ENCODE data around the gene TMCO1. TPM values are rescaled to one million over a fixed set of nuclear protein-coding genes. Genes with fewer than 3 reads are reported as not detected.
"Not testable (repeated sequence)": the region's sequence is repeated elsewhere in the genome, so short reads cannot be mapped to it uniquely, and the experiment has no call there.

TMCO1 gene
- polyA plus RNA-seq, 6 donors from 2014 or later = 69.5 to 102 (median 85.8) TPM

DNA sequence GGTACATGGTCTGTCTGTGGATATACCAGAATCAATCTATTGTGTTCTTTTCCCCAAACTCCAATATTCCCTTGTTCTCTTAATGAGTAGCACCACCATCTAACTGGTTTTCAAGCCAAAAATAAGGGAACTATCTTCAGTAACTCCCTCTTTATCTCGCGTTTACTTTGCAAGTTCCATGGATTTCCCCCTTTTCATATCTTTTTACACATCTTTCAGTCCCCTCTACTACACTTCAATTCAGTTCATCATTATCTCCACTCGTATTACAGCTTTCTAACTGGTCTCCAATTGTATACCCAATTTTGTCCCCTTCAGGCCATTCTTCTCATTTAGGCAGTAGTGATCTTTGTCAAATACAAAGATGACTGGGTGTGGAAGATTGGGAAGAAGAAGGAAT lies 4.1 kb upstream of the TMCO1 start:
- H3K9me3 Mint-ChIP-seq = peaks cover 0 to 5% (median 0%) of the 10 kb centered on the region in 7 donors
- no peak overlapping the region for H3K27ac Mint-ChIP-seq
- peaks cover 17 to 30% of the 10 kb centered on the region in 2 donors for H3K36me3 Mint-ChIP-seq
- H3K27me3 Mint-ChIP-seq = no peaks in the 10 kb centered on the region
- no peak overlapping the region for H3K4me3 Mint-ChIP-seq
- ATAC-seq (ENCODE audit: low read depth in 2 of 2) = no peak
- peaks cover 17 to 27% (median 27%) of the 10 kb centered on the region in 3 donors for H3K4me1 Mint-ChIP-seq
- DNase-seq = no peak

DNA sequence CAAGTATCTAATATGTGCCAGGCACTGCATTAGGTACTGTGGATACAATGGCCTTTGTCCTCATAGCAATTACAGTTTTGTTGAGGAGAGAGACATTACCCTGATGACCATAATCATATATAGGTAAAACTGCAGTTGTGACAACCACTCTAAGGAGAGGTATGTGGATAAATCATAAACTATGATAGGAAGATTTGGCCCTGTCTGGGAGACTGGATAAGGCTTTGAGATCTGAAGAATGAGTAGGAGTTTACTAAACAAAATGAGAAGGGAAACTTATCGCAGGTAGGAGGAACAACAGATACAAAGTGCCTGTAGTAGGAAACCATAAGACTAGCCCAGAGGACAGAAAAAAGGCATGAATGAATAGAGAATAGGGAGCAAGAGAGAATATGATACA lies 4.4 kb downstream of the TMCO1 start:
- Mint-ChIP-seq H3K9me3 (peaks cover 0 to 4% (median 0%) of the 10 kb centered on the region in 7 donors), H3K27ac (no peak overlapping the region), H3K36me3 (peaks cover 48 to 59% of the 10 kb centered on the region in 2 donors), H3K4me3 (no peak overlapping the region), H3K27me3 (no peaks in the 10 kb centered on the region), H3K4me1 (peaks cover 38 to 57% (median 54%) of the 10 kb centered on the region in 3 donors)
- ATAC-seq (ENCODE audit: low read depth in 2 of 2) (no peak), DNase-seq (no peak)

DNA sequence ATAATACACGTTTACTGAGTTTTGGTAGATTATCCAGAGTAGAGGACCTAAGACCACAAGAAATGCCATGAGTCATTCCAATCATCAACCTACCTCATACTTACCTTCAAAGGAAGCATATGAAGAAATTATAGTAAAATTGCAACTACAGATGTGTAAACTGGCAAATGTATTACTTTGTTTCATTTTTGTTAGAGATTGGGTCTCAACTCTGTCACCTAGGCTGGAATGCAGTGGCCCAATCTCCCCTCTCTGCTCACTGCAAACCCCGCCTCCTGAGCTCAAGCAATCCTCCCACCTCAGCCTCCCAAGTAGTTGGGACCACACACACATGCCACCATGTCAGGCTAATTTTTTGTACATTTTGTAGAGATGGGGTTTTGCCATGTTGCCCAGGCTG lies 5.2 kb downstream of the TMCO1 start:
- peaks cover 45 to 51% of the 10 kb centered on the region in 2 donors for H3K36me3 Mint-ChIP-seq
- peaks cover 31 to 49% (median 45%) of the 10 kb centered on the region in 3 donors for H3K4me1 Mint-ChIP-seq
- no peak overlapping the region for H3K4me3 Mint-ChIP-seq
- no peaks in the 10 kb centered on the region for H3K27me3 Mint-ChIP-seq
- no peak overlapping the region for H3K27ac Mint-ChIP-seq
- ATAC-seq (ENCODE audit: low read depth in 2 of 2) = no peak
- H3K9me3 Mint-ChIP-seq = no peaks in the 10 kb centered on the region
- no peak for DNase-seq

DNA sequence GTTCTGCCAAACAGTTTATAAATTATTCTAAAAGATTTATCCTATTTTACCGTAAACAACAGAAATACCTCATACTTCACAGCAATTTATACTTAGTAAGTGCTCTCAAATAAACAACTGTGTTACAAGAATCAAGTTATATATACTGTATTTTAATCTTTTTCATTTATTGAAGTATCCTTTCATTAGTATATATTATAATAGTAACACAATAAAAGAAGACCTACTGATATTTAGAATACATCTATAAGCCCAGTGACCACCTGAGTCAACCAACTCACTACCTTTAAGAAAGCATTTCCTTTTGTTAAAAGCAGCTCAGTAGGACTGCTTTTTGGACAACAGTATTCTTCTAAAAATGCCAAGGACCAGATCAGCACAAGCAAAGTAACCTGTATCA lies 5.9 kb downstream of the TMCO1 start:
- H3K36me3 Mint-ChIP-seq = peaks cover 49 to 52% of the 10 kb centered on the region in 2 donors
- no peaks in the 10 kb centered on the region for H3K27me3 Mint-ChIP-seq
- peaks cover 29 to 46% (median 38%) of the 10 kb centered on the region in 3 donors for H3K4me1 Mint-ChIP-seq
- no peaks in the 10 kb centered on the region for H3K9me3 Mint-ChIP-seq
- ATAC-seq (ENCODE audit: low read depth in 2 of 2) (no peak), DNase-seq (no peak)
- no peak overlapping the region for H3K27ac Mint-ChIP-seq
- H3K4me3 Mint-ChIP-seq = no peak overlapping the region

DNA sequence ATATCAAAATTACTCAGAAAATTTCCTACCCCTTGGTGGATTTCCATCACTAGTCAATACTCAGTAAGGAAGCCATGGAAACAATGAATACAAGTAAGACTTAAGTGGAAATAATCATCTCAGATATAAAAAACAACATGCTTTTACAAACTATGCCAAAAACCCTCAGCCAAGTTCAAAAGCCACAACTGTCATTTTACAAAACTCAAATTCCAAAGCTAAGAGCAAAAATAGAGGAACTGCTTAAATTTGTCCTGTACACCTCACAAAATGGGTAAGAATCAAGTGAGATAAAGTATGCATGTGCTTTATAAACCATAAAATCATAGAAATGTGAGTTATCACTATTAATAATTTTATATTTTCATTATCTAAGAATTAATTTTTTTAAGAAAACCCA lies 9.6 kb downstream of the TMCO1 start:
- Mint-ChIP-seq H3K36me3 (peaks cover 20 to 26% of the 10 kb centered on the region in 2 donors), H3K27me3 (no peaks in the 10 kb centered on the region), H3K9me3 (no peaks in the 10 kb centered on the region), H3K4me3 (no peak overlapping the region), H3K27ac (no peak overlapping the region), H3K4me1 (peaks cover 6 to 40% (median 11%) of the 10 kb centered on the region in 3 donors)
- no peak for DNase-seq
- no peak for ATAC-seq (ENCODE audit: low read depth in 2 of 2)

DNA sequence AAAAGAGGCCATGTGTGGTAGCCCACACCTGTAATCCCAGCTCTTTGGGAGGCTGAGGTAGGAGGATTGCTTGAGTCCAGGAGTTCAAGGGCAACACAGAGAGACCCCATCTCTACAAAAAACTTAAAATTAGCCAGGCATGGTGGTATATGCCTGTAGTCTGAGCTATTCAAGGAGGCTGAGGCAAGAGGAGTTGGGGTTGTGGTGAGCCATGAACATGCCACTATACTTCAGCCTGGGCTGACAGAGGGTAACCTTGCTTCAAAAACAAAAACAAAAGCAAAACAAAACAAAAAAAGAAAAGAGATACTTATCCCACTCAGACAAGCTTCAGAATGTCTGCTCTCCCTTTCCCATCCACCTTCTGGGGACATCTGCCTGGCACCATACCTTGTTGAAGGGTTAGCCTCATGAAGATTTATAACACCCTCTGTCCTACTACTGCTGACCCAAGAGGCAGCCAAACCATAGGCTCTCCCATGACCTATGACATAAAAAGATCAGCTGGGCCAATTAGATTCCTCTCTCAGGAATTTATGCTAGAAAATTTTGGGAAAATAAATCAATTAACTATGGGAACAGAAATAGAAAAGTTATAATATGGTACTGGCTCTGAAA lies 13.2 kb downstream of the TMCO1 start:
- H3K27me3 Mint-ChIP-seq = no peaks in the 10 kb centered on the region
- no peaks in the 10 kb centered on the region for H3K9me3 Mint-ChIP-seq
- H3K36me3 Mint-ChIP-seq = peaks cover 8 to 10% of the 10 kb centered on the region in 2 donors
- H3K4me3 Mint-ChIP-seq = no peak overlapping the region
- ATAC-seq (ENCODE audit: low read depth in 2 of 2) (no peak), DNase-seq (no peak)
- H3K4me1 Mint-ChIP-seq = peaks cover 8 to 40% (median 11%) of the 10 kb centered on the region in 3 donors
- peak overlapping the region in 5 of 6 donors; percentile 24 to 80 (median 67) for H3K27ac Mint-ChIP-seq

DNA sequence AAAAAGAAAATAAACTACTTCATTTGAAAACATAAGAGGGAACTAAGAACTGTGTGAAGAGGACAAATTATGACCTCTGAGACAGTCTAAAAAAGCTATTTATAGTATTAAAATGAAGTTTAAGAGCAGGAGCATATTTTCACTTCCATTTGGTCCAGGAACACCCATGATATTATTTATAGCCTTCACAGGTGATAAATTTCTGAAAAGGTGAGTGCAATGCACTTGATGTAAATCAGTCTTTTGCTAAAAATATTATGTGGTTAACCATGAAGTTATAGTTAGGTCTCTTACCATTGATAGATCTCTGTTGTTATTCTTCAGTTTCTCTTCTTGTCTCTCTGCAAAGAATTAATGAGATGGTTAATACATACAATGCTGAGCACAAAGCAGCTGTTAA lies 14.7 kb downstream of the TMCO1 start:
- peak overlapping the region in 4 of 6 donors; percentile 49 to 81 (median 62) for H3K27ac Mint-ChIP-seq
- ATAC-seq (ENCODE audit: low read depth in 2 of 2) = no peak
- H3K27me3 Mint-ChIP-seq = no peaks in the 10 kb centered on the region
- H3K9me3 Mint-ChIP-seq = no peaks in the 10 kb centered on the region
- H3K4me3 Mint-ChIP-seq = peak overlapping the region in 2 of 8 donors; percentile 51 to 81
- H3K4me1 Mint-ChIP-seq = peaks cover 8 to 38% (median 11%) of the 10 kb centered on the region in 3 donors
- peaks cover 6 to 8% of the 10 kb centered on the region in 2 donors for H3K36me3 Mint-ChIP-seq
- no peak for DNase-seq

DNA sequence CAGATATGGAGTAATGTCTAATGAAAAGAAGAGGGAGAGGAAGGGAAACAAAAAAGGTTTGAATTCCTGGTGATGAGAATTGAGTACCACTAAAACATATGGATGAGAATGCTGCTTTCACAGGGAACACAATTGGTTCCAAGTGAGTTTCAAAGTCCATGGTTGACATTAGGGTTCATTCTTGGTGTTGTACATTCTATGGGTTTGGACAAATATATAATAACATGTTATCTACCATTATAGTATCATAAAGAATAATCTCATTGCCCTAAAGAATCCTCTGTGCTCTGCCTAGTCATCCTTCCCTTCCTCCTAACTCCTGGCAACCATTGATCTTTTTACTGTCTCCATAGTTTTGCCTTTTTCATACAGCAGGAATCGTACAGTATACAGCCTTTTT lies 20.1 kb downstream of the TMCO1 start:
- Mint-ChIP-seq H3K27me3 (no peaks in the 10 kb centered on the region), H3K4me3 (no peak overlapping the region), H3K4me1 (peaks cover 0 to 12% (median 7%) of the 10 kb centered on the region in 3 donors), H3K27ac (peak overlapping the region in 1 of 6 donors; percentile 76), H3K9me3 (no peaks in the 10 kb centered on the region), H3K36me3 (peaks cover 9 to 13% of the 10 kb centered on the region in 2 donors)
- DNase-seq (no peak), ATAC-seq (ENCODE audit: low read depth in 2 of 2) (no peak)

DNA sequence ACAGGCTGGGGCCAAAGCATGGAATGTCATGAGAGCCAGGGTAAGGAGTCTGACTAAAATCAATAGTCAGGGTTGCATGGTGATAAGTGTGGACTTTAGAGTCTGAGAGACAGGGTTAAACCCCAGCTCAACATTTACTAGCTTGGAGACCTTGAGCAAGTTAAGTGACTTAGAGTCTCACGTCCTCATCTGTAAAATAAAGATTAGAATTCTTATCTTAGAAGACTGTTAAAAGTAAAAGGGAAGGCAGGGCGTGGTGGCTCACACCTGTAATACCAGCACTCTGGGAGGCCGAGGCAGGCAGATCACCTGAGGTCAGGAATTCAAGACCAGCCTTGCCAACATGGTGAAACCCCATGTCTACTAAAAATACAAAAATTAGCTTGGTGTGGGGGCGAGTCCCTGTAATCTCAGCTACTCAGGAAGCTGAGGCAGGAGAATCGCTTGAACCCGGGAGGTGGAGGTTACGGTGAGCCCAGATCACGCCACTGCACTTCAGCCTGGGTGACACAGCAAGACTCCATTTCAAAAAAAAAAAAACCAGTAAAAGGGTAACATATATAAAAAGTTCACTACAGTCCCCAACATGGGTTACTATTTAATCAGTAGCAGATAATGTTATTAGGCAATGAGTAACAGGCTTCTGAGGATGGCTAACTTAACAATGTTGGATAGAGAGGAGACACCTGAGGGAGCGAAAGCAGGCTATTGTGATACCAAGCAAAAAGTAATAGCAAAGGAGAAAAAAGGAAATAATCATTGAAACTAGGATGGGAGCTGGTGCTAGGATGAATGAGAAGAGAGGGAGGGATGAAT lies 20.8 kb downstream of the TMCO1 start:
- peaks cover 13 to 18% of the 10 kb centered on the region in 2 donors for H3K36me3 Mint-ChIP-seq
- ATAC-seq (ENCODE audit: low read depth in 2 of 2) (no peak), DNase-seq (no peak)
- H3K4me3 Mint-ChIP-seq = no peak overlapping the region
- no peaks in the 10 kb centered on the region for H3K27me3 Mint-ChIP-seq
- H3K9me3 Mint-ChIP-seq = no peaks in the 10 kb centered on the region
- peaks cover 0 to 5% (median 5%) of the 10 kb centered on the region in 3 donors for H3K4me1 Mint-ChIP-seq
- H3K27ac Mint-ChIP-seq = peak overlapping the region in 2 of 6 donors; percentile 61 to 76

DNA sequence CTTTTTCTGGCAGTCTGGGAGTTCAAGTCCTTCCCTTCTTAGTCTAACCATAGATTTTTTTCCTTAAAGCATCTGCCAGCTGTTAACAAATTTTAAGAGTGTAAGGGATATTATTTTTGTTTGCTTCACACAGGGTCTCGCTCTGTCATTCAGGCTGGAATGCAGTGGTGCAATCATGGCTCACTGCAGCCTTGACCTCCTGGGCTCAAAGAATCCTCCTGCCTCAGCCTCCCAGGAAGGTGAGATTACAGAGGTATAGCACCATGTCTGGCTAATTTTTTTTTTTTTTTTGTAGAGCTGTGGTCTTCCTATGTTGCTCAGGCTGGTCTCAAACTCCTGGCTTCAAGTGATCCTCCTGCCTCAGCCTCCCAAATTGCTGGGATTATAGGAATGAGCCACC lies 23.8 kb downstream of the TMCO1 start:
- H3K36me3 Mint-ChIP-seq = peaks cover 33 to 44% of the 10 kb centered on the region in 2 donors
- not testable (repeated sequence) for DNase-seq; H3K4me3 Mint-ChIP-seq; ATAC-seq (ENCODE audit: low read depth in 2 of 2); H3K4me1 Mint-ChIP-seq; H3K27me3 Mint-ChIP-seq; H3K9me3 Mint-ChIP-seq
- peak overlapping the region in 1 of 6 donors; percentile 33 for H3K27ac Mint-ChIP-seq

DNA sequence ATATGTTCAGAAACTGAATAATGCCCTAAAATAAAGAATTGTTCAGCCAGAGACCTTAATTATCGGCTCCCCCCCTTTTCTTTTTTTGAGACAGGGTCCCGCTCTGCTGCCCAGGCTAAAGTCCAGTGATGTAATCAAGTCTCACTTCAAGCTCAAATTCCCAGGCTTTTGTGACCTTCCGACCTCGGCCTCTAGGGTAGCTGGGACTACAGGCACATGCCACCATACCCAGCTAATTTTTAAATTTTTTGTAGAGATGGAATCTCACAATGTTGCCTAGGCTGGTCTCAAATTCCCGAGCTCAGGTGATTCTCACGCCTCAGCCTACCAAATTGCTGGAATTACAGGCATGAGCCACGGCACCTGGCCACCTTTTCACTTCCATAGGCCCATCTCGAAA lies 26.5 kb downstream of the TMCO1 start:
- DNase-seq (no peak), ATAC-seq (ENCODE audit: low read depth in 2 of 2) (no peak)
- H3K36me3 Mint-ChIP-seq = peaks cover 33 to 35% of the 10 kb centered on the region in 2 donors
- no peak overlapping the region for H3K27ac Mint-ChIP-seq
- H3K4me1 Mint-ChIP-seq = peaks cover 19 to 29% (median 28%) of the 10 kb centered on the region in 3 donors
- no peak overlapping the region for H3K4me3 Mint-ChIP-seq
- no peaks in the 10 kb centered on the region for H3K27me3 Mint-ChIP-seq
- H3K9me3 Mint-ChIP-seq = no peaks in the 10 kb centered on the region

DNA sequence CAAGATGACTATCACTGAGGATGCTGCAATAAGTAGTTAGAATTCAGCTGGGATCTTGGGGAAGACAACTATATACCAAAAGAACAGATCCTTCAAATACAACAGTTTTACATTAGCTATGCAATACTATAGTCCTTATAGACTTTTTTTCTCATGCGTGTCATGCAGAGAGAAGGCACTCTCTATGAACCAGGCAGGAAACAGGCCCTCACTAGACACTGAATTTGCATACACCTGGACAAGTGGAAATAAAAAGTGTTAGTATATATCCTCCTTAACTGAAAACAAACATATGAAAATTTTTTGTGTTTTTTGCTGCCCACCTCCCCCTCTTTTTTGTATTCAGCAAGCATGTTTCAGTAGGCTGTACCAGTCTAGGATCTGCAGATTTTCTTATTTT lies 29.9 kb downstream of the TMCO1 start:
- H3K36me3 Mint-ChIP-seq = peaks cover 32 to 36% of the 10 kb centered on the region in 2 donors
- ATAC-seq (ENCODE audit: low read depth in 2 of 2) (peak; percentile 92), DNase-seq (peak; percentile 11)
- peak overlapping the region in 4 of 6 donors; percentile 2 to 54 (median 21) for H3K27ac Mint-ChIP-seq
- H3K4me3 Mint-ChIP-seq = peak overlapping the region in 5 of 8 donors; percentile 27 to 60 (median 41)
- no peaks in the 10 kb centered on the region for H3K9me3 Mint-ChIP-seq
- peaks cover 19 to 40% (median 37%) of the 10 kb centered on the region in 3 donors for H3K4me1 Mint-ChIP-seq
- no peaks in the 10 kb centered on the region for H3K27me3 Mint-ChIP-seq

DNA sequence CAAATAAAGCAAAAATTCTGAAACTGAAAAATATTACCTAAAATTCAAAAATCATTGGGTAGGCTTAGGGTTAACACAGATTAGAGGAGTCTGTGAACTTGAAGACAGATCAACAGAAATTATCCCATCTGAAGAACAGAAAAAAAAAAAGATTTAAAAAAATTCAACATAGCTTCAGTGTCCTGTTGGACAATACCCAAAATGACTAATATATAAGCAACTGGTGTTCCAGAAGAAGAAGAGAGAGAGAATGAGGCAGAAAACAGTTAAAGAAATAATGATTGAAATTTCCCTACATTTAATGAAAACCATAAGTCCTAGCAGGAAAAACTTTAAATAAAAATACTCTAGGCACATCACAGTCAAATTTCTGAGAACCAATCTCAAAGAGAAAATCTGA lies 31.5 kb downstream of the TMCO1 start:
- ATAC-seq (ENCODE audit: low read depth in 2 of 2) = no peak
- H3K4me1 Mint-ChIP-seq = peaks cover 15 to 40% (median 37%) of the 10 kb centered on the region in 3 donors
- peak overlapping the region in 3 of 6 donors; percentile 38 to 73 (median 70) for H3K27ac Mint-ChIP-seq
- H3K36me3 Mint-ChIP-seq = peaks cover 21 to 24% of the 10 kb centered on the region in 2 donors
- H3K27me3 Mint-ChIP-seq = no peaks in the 10 kb centered on the region
- DNase-seq = no peak
- peak overlapping the region in 3 of 8 donors; percentile 9 to 23 (median 10) for H3K4me3 Mint-ChIP-seq
- H3K9me3 Mint-ChIP-seq = no peaks in the 10 kb centered on the region

DNA sequence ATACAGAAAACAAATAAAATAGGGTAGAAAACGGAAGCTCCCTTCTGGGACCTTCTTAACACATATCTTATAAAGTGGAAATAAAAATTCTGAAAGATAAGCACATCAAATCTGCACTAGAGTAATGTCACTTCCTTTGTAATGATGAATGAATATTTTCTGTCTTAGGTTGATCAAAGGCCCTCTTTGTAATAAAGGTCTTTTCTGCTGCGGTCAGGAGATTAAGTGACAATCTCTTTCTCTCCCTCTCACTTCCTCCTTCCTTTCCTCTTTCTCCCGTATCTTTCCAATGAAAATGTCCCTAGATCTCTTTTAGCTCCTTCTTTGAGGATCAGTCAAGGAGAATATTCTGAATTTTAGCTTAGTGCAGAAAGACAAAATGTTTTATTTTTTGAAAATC lies 33.8 kb downstream of the TMCO1 start:
- ATAC-seq (ENCODE audit: low read depth in 2 of 2) (no peak), DNase-seq (no peak)
- peak overlapping the region in 1 of 6 donors; percentile 15 for H3K27ac Mint-ChIP-seq
- H3K9me3 Mint-ChIP-seq = no peaks in the 10 kb centered on the region
- peaks cover 4 to 8% of the 10 kb centered on the region in 2 donors for H3K36me3 Mint-ChIP-seq
- H3K4me3 Mint-ChIP-seq = no peak overlapping the region
- no peaks in the 10 kb centered on the region for H3K27me3 Mint-ChIP-seq
- H3K4me1 Mint-ChIP-seq = peaks cover 15 to 37% (median 35%) of the 10 kb centered on the region in 3 donors
